ENCODE data around the gene ASB14. TPM values are rescaled to one million over a fixed set of nuclear protein-coding genes. Genes with fewer than 3 reads are reported as not detected.
A peak's percentile ranks its signal among the peaks of the same experiment; 100 is the strongest.

ASB14 gene
- polyA plus RNA-seq, 3 donors: not detected

DNA sequence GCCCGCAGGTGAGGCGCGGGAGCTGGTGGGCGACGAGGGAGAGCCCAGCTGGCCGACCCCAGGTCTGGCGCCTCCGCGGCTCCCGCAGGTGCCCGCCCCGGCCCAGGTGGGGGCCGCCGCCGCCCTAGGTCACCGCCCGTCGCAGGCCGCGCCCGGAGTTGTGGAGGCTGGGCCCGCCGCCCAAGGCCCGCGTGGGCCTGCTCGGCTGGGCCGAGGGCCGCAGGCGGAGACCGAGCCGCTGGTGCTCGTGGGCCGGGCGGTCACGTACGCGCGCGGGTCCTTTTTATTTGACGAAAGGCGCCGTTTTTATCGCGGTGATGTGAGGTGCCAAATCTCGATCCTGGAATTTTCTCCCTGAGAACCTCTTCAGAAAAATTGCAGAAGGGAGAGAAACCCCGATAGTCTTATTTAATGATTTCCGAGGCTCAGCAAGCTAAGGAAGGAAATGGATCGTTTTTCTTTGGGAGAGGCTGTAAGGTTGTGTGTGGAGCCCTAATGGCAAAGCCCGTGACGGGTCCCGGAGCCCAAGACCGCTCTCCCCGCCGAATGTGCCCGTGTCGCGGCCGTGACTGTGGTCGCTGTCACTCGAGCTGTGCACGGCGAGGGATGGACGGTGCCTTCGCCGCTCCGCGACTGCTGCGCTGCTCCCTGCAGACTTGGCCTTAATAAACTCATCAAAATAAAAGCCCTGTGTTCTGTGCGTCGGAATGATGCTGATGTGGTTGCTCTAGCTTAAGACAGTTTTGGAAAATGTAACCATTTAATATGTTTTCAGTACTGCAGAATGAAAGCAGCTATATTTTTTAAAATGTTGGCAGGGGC lies 64.3 kb downstream of the ASB14 start:
- peak overlapping the region; percentile 93 to 94 for H3K4me3 Mint-ChIP-seq
- H3K79me2 ChIP-seq (ENCODE audit: insufficient read depth, low read length): peaks cover 56% of the 10 kb centered on the region

DNA sequence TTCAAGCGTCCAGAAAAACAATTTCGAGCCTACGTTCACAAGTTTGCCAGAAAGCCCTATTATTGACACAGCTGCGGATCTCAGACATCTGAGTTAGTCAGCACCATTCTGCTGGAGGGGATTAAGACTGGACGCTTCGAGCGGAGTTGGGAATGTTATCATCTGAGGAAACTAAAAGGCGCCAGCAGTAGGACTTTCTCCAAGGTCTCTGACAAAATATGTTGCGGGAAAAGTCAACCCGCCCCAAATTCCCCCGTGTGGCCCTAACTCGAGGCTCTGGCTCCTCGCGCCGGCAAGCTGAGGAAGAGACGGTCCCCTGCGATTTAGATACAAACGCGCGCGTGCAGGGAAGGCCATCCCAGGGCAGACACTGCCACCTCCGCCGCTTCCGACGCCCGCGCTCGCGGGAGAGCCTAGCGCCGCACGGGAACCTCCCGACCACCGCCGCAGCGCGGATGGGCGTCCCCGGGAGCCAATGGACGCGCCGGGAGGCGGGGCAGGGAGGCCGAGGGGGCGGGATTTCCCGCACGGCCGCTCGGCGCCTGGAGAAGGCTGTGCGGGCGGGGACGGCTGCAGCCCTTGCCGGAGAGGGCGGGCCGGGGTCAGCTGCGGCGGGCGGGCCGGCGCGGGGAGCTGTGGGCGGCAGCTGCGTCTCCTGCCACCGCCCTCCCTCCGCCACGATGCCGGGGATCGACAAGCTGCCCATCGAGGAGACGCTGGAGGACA lies 65.1 kb downstream of the ASB14 start, which contains the start of gene APPL1:
TSS of gene APPL1 (plus strand) at position 526 of the 726 bp plus-strand sequence. CDS start at position 681, 155 bp downstream.
- under 1% methylated on average over 71 of the region's 71 CpGs for WGBS (ENCODE audit: insufficient coverage)
- Histone ChIP-seq H3K36me3 (replicated peaks in 1 of 2; ENCODE audit: control insufficient read depth in 1 of 2, insufficient read depth in 2 of 2, low read length in 2 of 2) (no peaks in the 10 kb centered on the region), H3K9me3 (replicated peaks in 1 of 2; ENCODE audit: control insufficient read depth in 1 of 2, insufficient read depth in 1 of 2, low read length in 2 of 2) (no peaks in the 10 kb centered on the region), H3K4me3 (replicated peaks in 1 of 3; ENCODE audit: low read depth in 2 of 3, low read length in 3 of 3) (peak within 1 kb of the TSS; percentile 80 to 96 (median 81)), H3K27me3 (ENCODE audit: control insufficient read depth in 2 of 2, insufficient read depth in 2 of 2, low read length in 2 of 2) (no peaks in the 10 kb centered on the region), H3K4me1 (ENCODE audit: control insufficient read depth in 1 of 2, insufficient read depth in 2 of 2, low read length in 2 of 2) (peaks cover 27 to 38% of the 10 kb centered on the region in 2 donors), H3K9ac (ENCODE audit: insufficient read depth, low read length, poor library complexity, severe bottlenecking) (peak within 1 kb of the TSS; percentile 79), H3K4me2 (replicated peaks; ENCODE audit: extremely low read depth, low read length, poor library complexity, severe bottlenecking) (peak within 1 kb of the TSS; percentile 92), H3K79me2 (ENCODE audit: insufficient read depth, low read length) (peaks cover 48% of the 10 kb centered on the region), H2AFZ (ENCODE audit: insufficient read depth, low read depth, low read length, poor library complexity, severe bottlenecking) (peak within 1 kb of the TSS; percentile 89), H4K20me1 (ENCODE audit: insufficient read depth, low read length) (peaks cover 25% of the 10 kb centered on the region), H3K27ac (ENCODE audit: low read depth in 1 of 2, low read length in 2 of 2) (peak within 1 kb of the TSS; percentile 57 to 76)
- TF ChIP-seq, protein P1, sequence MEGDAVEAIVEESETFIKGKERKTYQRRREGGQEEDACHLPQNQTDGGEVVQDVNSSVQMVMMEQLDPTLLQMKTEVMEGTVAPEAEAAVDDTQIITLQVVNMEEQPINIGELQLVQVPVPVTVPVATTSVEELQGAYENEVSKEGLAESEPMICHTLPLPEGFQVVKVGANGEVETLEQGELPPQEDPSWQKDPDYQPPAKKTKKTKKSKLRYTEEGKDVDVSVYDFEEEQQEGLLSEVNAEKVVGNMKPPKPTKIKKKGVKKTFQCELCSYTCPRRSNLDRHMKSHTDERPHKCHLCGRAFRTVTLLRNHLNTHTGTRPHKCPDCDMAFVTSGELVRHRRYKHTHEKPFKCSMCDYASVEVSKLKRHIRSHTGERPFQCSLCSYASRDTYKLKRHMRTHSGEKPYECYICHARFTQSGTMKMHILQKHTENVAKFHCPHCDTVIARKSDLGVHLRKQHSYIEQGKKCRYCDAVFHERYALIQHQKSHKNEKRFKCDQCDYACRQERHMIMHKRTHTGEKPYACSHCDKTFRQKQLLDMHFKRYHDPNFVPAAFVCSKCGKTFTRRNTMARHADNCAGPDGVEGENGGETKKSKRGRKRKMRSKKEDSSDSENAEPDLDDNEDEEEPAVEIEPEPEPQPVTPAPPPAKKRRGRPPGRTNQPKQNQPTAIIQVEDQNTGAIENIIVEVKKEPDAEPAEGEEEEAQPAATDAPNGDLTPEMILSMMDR (IDR thresholded peaks at IDR 0.05): no peak
- no peaks in the 10 kb centered on the region for H3K27me3 Mint-ChIP-seq (ENCODE audit: low read depth in 3 of 3)
- H3K9me3 Mint-ChIP-seq: no peaks in the 10 kb centered on the region
- peaks cover 35% of the 10 kb centered on the region for H3K4me1 Mint-ChIP-seq
- peak; percentile 81 to 82 (median 82) for DNase-seq
- intact Hi-C loops (cut with micrococcal nuclease): no loop called here
- H3K27ac Mint-ChIP-seq: peak within 1 kb of the TSS; percentile 83 to 92 (median 89)
- H3K4me3 Mint-ChIP-seq: peak within 1 kb of the TSS; percentile 93 to 94
- no peaks in the 10 kb centered on the region for H3K36me3 Mint-ChIP-seq

More for the DNA sequence above, 64.3 kb downstream of the ASB14 start:
- Mint-ChIP-seq H3K27me3 (ENCODE audit: low read depth in 3 of 3) (no peaks in the 10 kb centered on the region), H3K27ac (peak overlapping the region; percentile 75 to 92 (median 86)), H3K36me3 (no peaks in the 10 kb centered on the region), H3K4me1 (peaks cover 36% of the 10 kb centered on the region), H3K9me3 (no peaks in the 10 kb centered on the region)
- intact Hi-C loops (cut with micrococcal nuclease): no loop called here
- Histone ChIP-seq H3K27me3 (ENCODE audit: control insufficient read depth in 2 of 2, insufficient read depth in 2 of 2, low read length in 2 of 2) (no peaks in the 10 kb centered on the region), H3K9ac (ENCODE audit: insufficient read depth, low read length, poor library complexity, severe bottlenecking) (peak overlapping the region; percentile 79), H3K4me3 (replicated peaks in 1 of 3; ENCODE audit: low read depth in 2 of 3, low read length in 3 of 3) (peak overlapping the region; percentile 76 to 96 (median 80)), H3K36me3 (replicated peaks in 1 of 2; ENCODE audit: control insufficient read depth in 1 of 2, insufficient read depth in 2 of 2, low read length in 2 of 2) (no peaks in the 10 kb centered on the region), H3K4me2 (replicated peaks; ENCODE audit: extremely low read depth, low read length, poor library complexity, severe bottlenecking) (peak overlapping the region; percentile 92), H3K9me3 (replicated peaks in 1 of 2; ENCODE audit: control insufficient read depth in 1 of 2, insufficient read depth in 1 of 2, low read length in 2 of 2) (no peaks in the 10 kb centered on the region), H2AFZ (ENCODE audit: insufficient read depth, low read depth, low read length, poor library complexity, severe bottlenecking) (peak overlapping the region; percentile 89), H3K27ac (ENCODE audit: low read depth in 1 of 2, low read length in 2 of 2) (peak overlapping the region; percentile 12 to 76), H4K20me1 (ENCODE audit: insufficient read depth, low read length) (peaks cover 26% of the 10 kb centered on the region), H3K4me1 (ENCODE audit: control insufficient read depth in 1 of 2, insufficient read depth in 2 of 2, low read length in 2 of 2) (peaks cover 27 to 39% of the 10 kb centered on the region in 2 donors)
- WGBS (ENCODE audit: insufficient coverage): under 1% methylated on average over 58 of the region's 70 CpGs
- peak in 2 of 3 donors; percentile 22 to 23 for DNase-seq
- TF ChIP-seq, protein P1 (IDR thresholded peaks at IDR 0.05): no peak
